ENCODE data around the gene ERICH6.

- TF ChIP-seq POLR2A (IDR thresholded peaks at IDR 0.05; ENCODE audit: low read depth, low read length) (no peak), POLR2AphosphoS5 (IDR thresholded peaks at IDR 0.05; ENCODE audit: low read depth, low read length) (no peak), TAF1 (IDR thresholded peaks at IDR 0.05; ENCODE audit: borderline replicate concordance, low read depth, low read length) (no peak)
These were observed 31.0 kb upstream of the ERICH6 start for GRCh38 chr3:150734795-150735119.
